H1 (cell line): ENCODE results near the gene PARD3. TPM values are rescaled to one million over a fixed set of nuclear protein-coding genes. Genes with fewer than 3 reads are reported as not detected.

Source experiments
- CTCF ChIA-PET: fragments of 300-600 bp; sonication (Branson Sonifier 250); formaldehyde crosslinking; loops from one replicate; lab custom pipeline; 2021; ENCODE audit not compliant: partially characterized antibody; lab: Charles Lee
- POLR2A ChIA-PET: fragments of 300-600 bp; sonication (Branson Sonifier 250); formaldehyde crosslinking; loops from one replicate; lab custom pipeline; 2021; ENCODE audit warnings: inconsistent platforms; ENCODE audit not compliant: partially characterized antibody; lab: Charles Lee
- DNase-seq, 2 experiments: peaks; one replicate each; pipeline versions ENCODE4 v3.0.0 to v3.0.0-alpha.2; 2010 to 2022; ENCODE audit warnings: low spot score in 2 of 2, low read depth in 1 of 2, mixed read lengths in 1 of 2
- FAIRE-seq: peaks from 2 replicates; lab custom pipeline; 2011; peaks lifted over from hg19 to GRCh38; lab: Jason Lieb, UNC
- H2AFZ ChIP-seq: 2 replicates; pipeline ENCODE4 v1.8.1; 2012; ENCODE audit warnings: low read length, inconsistent platforms
- H2AK5ac ChIP-seq: 2 replicates; pipeline ENCODE4 v1.6.1; 2013; ENCODE audit warnings: low read depth, low read length
- H2BK120ac ChIP-seq: replicated peaks from 2 replicates; pipeline ENCODE3; 2013; ENCODE audit warnings: low read depth, low read length, inconsistent platforms
- H2BK12ac ChIP-seq: 2 replicates; pipeline ENCODE4 v1.6.1; 2013; ENCODE audit warnings: low read depth, low read length
- H2BK15ac ChIP-seq: 2 replicates; pipeline ENCODE4 v1.6.1; 2013; ENCODE audit warnings: low read length
- H2BK20ac ChIP-seq: 2 replicates; pipeline ENCODE4 v1.6.1; 2013; ENCODE audit warnings: low read length
- H2BK5ac ChIP-seq: 2 replicates; pipeline ENCODE4 v1.6.1; 2013; ENCODE audit warnings: low read depth, low read length
- H3K14ac ChIP-seq: 2 replicates; pipeline ENCODE4 v1.6.1; 2013; ENCODE audit warnings: inconsistent platforms; ENCODE audit not compliant: insufficient read length
- H3K18ac ChIP-seq: 2 replicates; pipeline ENCODE4 v1.6.1; 2013; ENCODE audit warnings: low read length; ENCODE audit errors: extremely low read depth
- H3K23ac ChIP-seq: 2 replicates; pipeline ENCODE4 v1.6.1; 2013; ENCODE audit warnings: inconsistent platforms; ENCODE audit not compliant: insufficient read length
- H3K23me2 ChIP-seq: 2 replicates; pipeline ENCODE4 v1.6.1; 2013; ENCODE audit warnings: low read depth, low read length
- H3K27ac ChIP-seq: 2 replicates; pipeline ENCODE4 v1.6.1; 2011; ENCODE audit warnings: low read depth, low read length, inconsistent platforms
- H3K27me3 ChIP-seq, 4 experiments: replicated peaks in 1 of 4; 1 replicate in 1 of 4; 2 replicates in 3 of 4; pipeline versions ENCODE4 v1.6.1 to v1.8.1; 2011 to 2013; ENCODE audit warnings: low read length in 3 of 4, mild to moderate bottlenecking in 3 of 4, inconsistent platforms in 2 of 4, mixed read lengths in 2 of 4, moderate library complexity in 1 of 4; ENCODE audit not compliant: control insufficient read depth in 3 of 4, insufficient read depth in 3 of 4; ENCODE audit errors: extremely low read depth in 1 of 4
- H3K36me3 ChIP-seq, 4 experiments: 2 replicates each; pipeline versions ENCODE4 v1.6.1 to v1.8.1; 2011 to 2013; ENCODE audit warnings: mild to moderate bottlenecking in 4 of 4, low read length in 3 of 4, moderate library complexity in 2 of 4, control low read depth in 1 of 4, inconsistent platforms in 1 of 4; ENCODE audit not compliant: insufficient read depth in 4 of 4, control insufficient read depth in 2 of 4
- H3K4ac ChIP-seq: replicated peaks from 2 replicates; pipeline ENCODE3; 2013; ENCODE audit warnings: low read length, low read depth, mixed read lengths, inconsistent platforms; ENCODE audit not compliant: insufficient read length
- H3K4me1 ChIP-seq, 4 experiments: replicated peaks in 1 of 4; 1 replicate in 1 of 4; 2 replicates in 3 of 4; pipeline versions ENCODE4 v1.6.1 to v1.8.1; 2011 to 2013; ENCODE audit warnings: low read length in 3 of 4, inconsistent platforms in 2 of 4, mixed read lengths in 1 of 4; ENCODE audit not compliant: insufficient read depth in 4 of 4, control insufficient read depth in 3 of 4
- H3K4me2 ChIP-seq, 2 experiments: 2 replicates each; pipeline versions ENCODE4 v1.6.1 to v1.8.1; 2011 to 2013; ENCODE audit warnings: low read depth in 2 of 2, low read length in 2 of 2, control low read depth in 1 of 2, inconsistent platforms in 1 of 2, mild to moderate bottlenecking in 1 of 2; ENCODE audit not compliant: insufficient read depth in 1 of 2
- H3K4me3 ChIP-seq, 4 experiments: fragments of 200-600, 300-600 bp in 1 of 4; sonication (generic), shearing (Covaris generic), sonication (Bioruptor Twin) in 1 of 4; 2 replicates each; pipeline versions ENCODE4 v1.5.1 to v1.8.1; 2011 to 2016; ENCODE audit warnings: low read length in 4 of 4, low read depth in 3 of 4, control low read depth in 2 of 4, inconsistent platforms in 2 of 4, mild to moderate bottlenecking in 2 of 4, mixed read lengths in 1 of 4, moderate library complexity in 1 of 4; ENCODE audit not compliant: insufficient read depth in 2 of 4; ENCODE audit errors: extremely low read depth in 1 of 4
- H3K56ac ChIP-seq: replicated peaks from 2 replicates; pipeline ENCODE3; 2013; ENCODE audit warnings: low read depth, mild to moderate bottlenecking, mixed read lengths, low read length, inconsistent platforms; ENCODE audit not compliant: insufficient read length
- H3K79me1 ChIP-seq: 2 replicates; pipeline ENCODE4 v1.6.1; 2013; ENCODE audit warnings: low read depth, low read length, control low read depth
- H3K79me2 ChIP-seq, 2 experiments: 2 replicates each; pipeline versions ENCODE4 v1.6.1 to v1.8.1; 2012 to 2013; ENCODE audit warnings: low read length in 2 of 2, mild to moderate bottlenecking in 2 of 2, inconsistent platforms in 1 of 2; ENCODE audit not compliant: insufficient read depth in 2 of 2, control insufficient read depth in 1 of 2
- H3K9ac ChIP-seq, 4 experiments: replicated peaks in 1 of 4; 1 replicate in 1 of 4; 2 replicates in 3 of 4; pipeline versions ENCODE4 v1.6.1 to v1.8.1; 2011 to 2013; ENCODE audit warnings: low read depth in 3 of 4, low read length in 3 of 4, control low read depth in 2 of 4, mild to moderate bottlenecking in 2 of 4, moderate library complexity in 2 of 4, inconsistent platforms in 1 of 4; ENCODE audit errors: extremely low read depth in 1 of 4
- H3K9me3 ChIP-seq, 2 experiments: 2 replicates each; pipeline versions ENCODE4 v1.6.1 to v1.8.1; 2012 to 2013; ENCODE audit warnings: mild to moderate bottlenecking in 2 of 2, moderate library complexity in 2 of 2, control low read depth in 1 of 2, inconsistent platforms in 1 of 2, low read depth in 1 of 2, low read length in 1 of 2, mixed read lengths in 1 of 2; ENCODE audit not compliant: insufficient read depth in 2 of 2
- H4K20me1 ChIP-seq, 2 experiments: replicated peaks in 1 of 2; 2 replicates each; pipeline versions ENCODE3 to v1.8.1; 2011 to 2013; ENCODE audit warnings: inconsistent platforms in 2 of 2, low read length in 2 of 2, mild to moderate bottlenecking in 1 of 2; ENCODE audit not compliant: insufficient read depth in 2 of 2, control insufficient read depth in 1 of 2
- H4K5ac ChIP-seq: 2 replicates; pipeline ENCODE4 v1.6.1; 2013; ENCODE audit warnings: low read length, low read depth, mixed read lengths, inconsistent platforms; ENCODE audit not compliant: insufficient read length
- H4K8ac ChIP-seq: 2 replicates; pipeline ENCODE4 v1.8.0; 2013; ENCODE audit warnings: mild to moderate bottlenecking, moderate library complexity, low read length, inconsistent platforms; ENCODE audit not compliant: insufficient read depth; ENCODE audit errors: extremely low read depth
- H4K91ac ChIP-seq: replicated peaks from 2 replicates; pipeline ENCODE3; 2013; ENCODE audit warnings: low read length, mixed read lengths, inconsistent platforms; ENCODE audit not compliant: insufficient read length
- BCL11A ChIP-seq, 2 experiments: IDR thresholded peaks; one replicate each; pipeline ENCODE4 v1.6.1; 2011; ENCODE audit warnings: low read depth in 2 of 2, low read length in 2 of 2, mild to moderate bottlenecking in 2 of 2
- CTBP2 ChIP-seq: IDR thresholded peaks from 2 replicates; pipeline ENCODE4 v1.7.0; 2011; ENCODE audit warnings: borderline replicate concordance, mild to moderate bottlenecking, moderate library complexity, mixed read lengths, low read length; ENCODE audit not compliant: insufficient read depth, insufficient read length
- NANOG ChIP-seq: IDR thresholded peaks from 2 replicates; pipeline ENCODE4 v1.6.1; 2011; ENCODE audit warnings: low read length, low read depth, mild to moderate bottlenecking, inconsistent platforms; ENCODE audit not compliant: insufficient read depth, poor library complexity, severe bottlenecking
- TEAD4 ChIP-seq: IDR thresholded peaks from 2 replicates; pipeline ENCODE4 v1.6.1; 2012; ENCODE audit warnings: low read depth, low read length, inconsistent platforms, mixed read lengths
- WGBS, 2 experiments: shearing (Covaris generic) in 1 of 2; methylation state at CpG; one replicate each; pipeline versions ENCODE4 v1.1.6 to v1.1.7; 2013 to 2015; ENCODE audit warnings: low lambda C conversion rate in 2 of 2, mixed read lengths in 2 of 2, inconsistent platforms in 1 of 2, low coverage in 1 of 2, missing lambda C conversion rate in 1 of 2; ENCODE audit not compliant: insufficient replicate concordance in 2 of 2, insufficient coverage in 1 of 2, insufficient read length in 1 of 2; ENCODE audit errors: extremely low coverage in 1 of 2, missing lambda C conversion rate in 1 of 2; 5-methylcytosine and 5-hydroxymethylcytosine counted together
- polyA plus RNA-seq, 7 experiments: library from polyadenylated mRNA; depleted of rRNA in 3 of 7; stranded (reverse) in 5 of 7; unstranded in 2 of 7; fragments of >200 nt in 5 of 7; fragments of 200-250 nt in 2 of 7; gene quantifications; 1 replicate in 5 of 7; 2 replicates in 1 of 7; 4 replicates in 1 of 7; pipeline versions ENCODE4 v1.2.1 to v1.2.3, GENCODE V29; 2011 to 2013; ENCODE audit warnings: missing spikeins in 2 of 7, mixed read lengths in 2 of 7
- total RNA-seq: library from RNA; stranded (reverse); fragmentation: NEBNext Ultra II Directional; extraction: Animal tissue kit (Norgen Biotek cat#: 25700); gene quantifications from 2 replicates; pipeline ENCODE4 v1.2.1, GENCODE V29; 2021

The PARD3 gene
- total and polyA plus RNA-seq, 2 of the 8 experiments (the other 6 are each of a cell fraction or from before 2014, with no cell fraction given), result 19.7 to 49.1 TPM

DNA sequence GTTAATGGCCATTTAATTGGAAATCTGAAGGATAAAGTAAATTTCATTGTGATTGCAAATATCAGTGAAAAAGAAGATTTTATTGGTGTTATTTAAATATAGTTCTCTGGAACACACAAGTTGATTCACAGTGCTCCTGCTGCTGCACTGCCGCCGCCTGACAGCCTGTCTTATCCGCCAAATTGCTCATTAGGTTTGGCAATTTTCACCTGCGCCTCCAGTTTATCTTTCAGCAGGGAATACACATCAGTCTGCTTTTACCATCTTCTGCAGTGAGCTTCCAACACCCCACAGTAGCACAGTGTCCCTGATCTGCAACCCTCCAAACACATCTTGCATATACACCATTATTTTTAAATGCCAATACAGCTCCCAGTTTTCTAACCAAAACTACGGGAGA is 308.3 kb downstream of the PARD3 start:
- Histone ChIP-seq H3K14ac (no peak overlapping the region), H4K91ac (no peak overlapping the region), H4K20me1 (no peaks in the 10 kb centered on the region), H3K27me3 (no peaks in the 10 kb centered on the region), H4K8ac (no peak overlapping the region), H3K9me3 (no peaks in the 10 kb centered on the region), H4K5ac (no peak overlapping the region), H3K79me2 (peaks cover 0 to 11% of the 10 kb centered on the region in 2 experiments; a peak in 2 of 4 replicates), H2BK20ac (no peak overlapping the region), H2AFZ (no peak overlapping the region), H3K56ac (no peak overlapping the region), H3K4me2 (no peak overlapping the region), H3K36me3 (no peaks in the 10 kb centered on the region), H3K18ac (no peak overlapping the region), H2BK5ac (no peak overlapping the region), H3K23me2 (no peaks in the 10 kb centered on the region), H2BK120ac (no peak overlapping the region), H3K23ac (no peak overlapping the region), H2BK15ac (no peak overlapping the region), H2AK5ac (no peak overlapping the region), H3K27ac (no peak overlapping the region; the same call in 1 of the 2 replicates), H3K4me1 (peaks cover 0 to 12% (median 7%) of the 10 kb centered on the region in 4 experiments; a peak in 4 of 7 replicates), H3K4ac (no peak overlapping the region), H3K79me1 (peaks cover 3% of the 10 kb centered on the region; the same call in 1 of the 2 replicates), H3K4me3 (no peak overlapping the region), H3K9ac (no peak overlapping the region), H2BK12ac (no peak overlapping the region)
- FAIRE-seq, result peak; percentile 24
- ChIA-PET POLR2A (interaction anchor here (0.5 kb wide), 1 partner anchor 39 kb away, joined by 4 read pairs; no protein-coding TSS in a partner anchor), CTCF (interaction anchor here (0.6 to 1.5 kb wide), 3 partner anchors 17 to 323 kb away, joined by 3 to 5 read pairs (median 3); no protein-coding TSS in a partner anchor)
- no peak for DNase-seq
- TF ChIP-seq TEAD4 (no peak), NANOG (no peak), BCL11A (IDR thresholded peaks at IDR 0.05; ENCODE audit: low read depth in 2 of 2, low read length in 2 of 2) (no peak), CTBP2 (no peak)
- WGBS, 2 experiments, result 88% methylated on average over 5 of the region's 5 CpGs; no CpG with 5 or more reads in 1 of the 2 experiments
